HEK293 (cell line): Measurements from ENCODE around the gene GJD4.

Source experiments
- CTCF ChIA-PET: fragments of 350-600 bp; formaldehyde crosslinking; extraction: SDS; loops from one replicate; lab custom pipeline; 2021; ENCODE audit warnings: antibody characterized with exemption; lab: Yijun Ruan, JAX
- POLR2A ChIA-PET: fragments of 300-600 bp; formaldehyde crosslinking; extraction: SDS; loops from one replicate; lab custom pipeline; 2020; ENCODE audit warnings: antibody characterized with exemption, inconsistent platforms; lab: Yijun Ruan, JAX
- H3K27ac ChIP-seq: fragments of 200-500 bp; sonication (Bioruptor generic); 2 replicates; pipeline ENCODE4 v1.5.1; 2014; ENCODE audit warnings: low read depth, low read length, control low read depth, inconsistent platforms; ENCODE audit errors: extremely low read depth
- H3K36me3 ChIP-seq, 2 experiments: fragments of 200-500 bp in 1 of 2; sonication (Bioruptor generic) in 1 of 2; 1 replicate in 1 of 2; 2 replicates in 1 of 2; pipeline ENCODE4 v1.5.1; 2014 to 2017; ENCODE audit warnings: inconsistent platforms in 2 of 2, low read length in 2 of 2; ENCODE audit not compliant: control insufficient read depth in 2 of 2, insufficient read depth in 1 of 2
- H3K4me1 ChIP-seq: fragments of 200-500 bp; sonication (Bioruptor generic); 2 replicates; pipeline ENCODE4 v1.5.1; 2014; ENCODE audit warnings: mild to moderate bottlenecking, low read length, inconsistent platforms; ENCODE audit not compliant: control insufficient read depth, insufficient read depth
- H3K4me3 ChIP-seq: 2 replicates; pipeline ENCODE4 v1.5.1; 2011; ENCODE audit warnings: low read depth, mild to moderate bottlenecking, control low read depth, low read length, moderate library complexity
- H3K9me3 ChIP-seq: fragments of 200-500 bp; sonication (Bioruptor generic); 2 replicates; pipeline ENCODE4 v1.5.1; 2014; ENCODE audit warnings: low read depth, low read length, inconsistent platforms; ENCODE audit not compliant: control insufficient read depth, insufficient read depth
- ELK4 ChIP-seq: IDR thresholded peaks from 2 replicates; pipeline ENCODE4 v1.6.1; 2011; ENCODE audit warnings: mild to moderate bottlenecking, low read depth, low read length, borderline replicate concordance
- GLI2 ChIP-seq: fragments of 450-650 bp; formaldehyde crosslinking; IDR thresholded peaks from 2 replicates; pipeline ENCODE4; 2017; ENCODE audit warnings: missing biosample characterization, missing genetic modification characterization, low read depth, borderline replicate concordance
- PRDM6 ChIP-seq: fragments of 450-650 bp; formaldehyde crosslinking; IDR thresholded peaks from 2 replicates; pipeline ENCODE4 v1.5.1; 2017; ENCODE audit warnings: missing biosample characterization, missing genetic modification characterization
- SCRT2 ChIP-seq: fragments of 450-650 bp; formaldehyde crosslinking; IDR thresholded peaks from 2 replicates; pipeline ENCODE4 v1.5.1; 2016; ENCODE audit warnings: missing biosample characterization, missing genetic modification characterization
- TRIM28 ChIP-seq: IDR thresholded peaks from 2 replicates; pipeline ENCODE4 v1.6.1; 2011; ENCODE audit warnings: low read length, control low read depth, borderline replicate concordance
- WT1 ChIP-seq: fragments of 450-650 bp; formaldehyde crosslinking; IDR thresholded peaks from 2 replicates; pipeline ENCODE4 v1.5.1; 2016; ENCODE audit warnings: missing biosample characterization, missing genetic modification characterization
- ZBTB10 ChIP-seq: fragments of 450-650 bp; formaldehyde crosslinking; IDR thresholded peaks from 2 replicates; pipeline ENCODE4 v1.5.1; 2016; ENCODE audit warnings: missing biosample characterization, missing genetic modification characterization
- ZBTB11 ChIP-seq: fragments of 450-650 bp; formaldehyde crosslinking; conservative IDR thresholded peaks from 2 replicates; pipeline ENCODE4 v1.5.1; 2016; ENCODE audit warnings: low read depth, missing biosample characterization, missing genetic modification characterization
- ZBTB20 ChIP-seq: fragments of 450-650 bp; formaldehyde crosslinking; IDR thresholded peaks from 2 replicates; pipeline ENCODE4 v1.5.1; 2016; ENCODE audit warnings: missing biosample characterization, missing genetic modification characterization
- ZEB2 ChIP-seq: fragments of 450-650 bp; formaldehyde crosslinking; IDR thresholded peaks from 2 replicates; pipeline ENCODE4 v1.5.1; 2016; ENCODE audit warnings: missing biosample characterization, missing genetic modification characterization
- ZNF157 ChIP-seq: fragments of 450-650 bp; formaldehyde crosslinking; IDR thresholded peaks from 2 replicates; pipeline ENCODE4 v1.5.1; 2016; ENCODE audit warnings: missing biosample characterization, missing genetic modification characterization
- ZNF248 ChIP-seq: fragments of 450-650 bp; formaldehyde crosslinking; IDR thresholded peaks from 2 replicates; pipeline ENCODE4 v1.5.1; 2017; ENCODE audit warnings: missing biosample characterization, missing genetic modification characterization
- ZNF501 ChIP-seq: fragments of 450-650 bp; formaldehyde crosslinking; IDR thresholded peaks from 2 replicates; pipeline ENCODE4 v1.5.1; 2016; ENCODE audit warnings: missing biosample characterization, missing genetic modification characterization
- ZNF513 ChIP-seq: fragments of 450-650 bp; IDR thresholded peaks from 2 replicates; pipeline ENCODE4 v1.5.1; 2018; ENCODE audit warnings: missing biosample characterization, missing genetic modification characterization
- ZNF660 ChIP-seq: fragments of 450-650 bp; IDR thresholded peaks from 2 replicates; pipeline ENCODE4 v1.5.1; 2018; ENCODE audit warnings: missing biosample characterization, mild to moderate bottlenecking, missing genetic modification characterization
- ZNF747 ChIP-seq: fragments of 450-650 bp; formaldehyde crosslinking; IDR thresholded peaks from 2 replicates; pipeline ENCODE4 v1.5.1; 2016; ENCODE audit warnings: missing biosample characterization, missing genetic modification characterization
- ZSCAN18 ChIP-seq: fragments of 450-650 bp; formaldehyde crosslinking; IDR thresholded peaks from 2 replicates; pipeline ENCODE4 v1.5.1; 2016; ENCODE audit warnings: missing biosample characterization, missing genetic modification characterization

The GJD4 gene

GRCh38 chr10:35640951-35641675 is 36.0 kb downstream of the GJD4 start (continued):
- TF ChIP-seq ZBTB11 (tag by site-specific recombination) (no peak), GLI2 (tag by site-specific recombination) (no peak)

- H3K9me3 ChIP-seq: no peaks in the 10 kb centered on the region
- no peak for TF ChIP-seq ZNF248 (tag by site-specific recombination)
- no peak for TF ChIP-seq ZNF157
- no peak for TF ChIP-seq SCRT2
- TF ChIP-seq ELK4: no peak
- TF ChIP-seq ZNF660 (tag by site-specific recombination): 0 out of 2 replicates have a peak, but pooled peaks have one; percentile 9
- peaks cover 0 to 6% of the 10 kb centered on the region in 2 experiments; a peak in 1 of 3 replicates for H3K36me3 ChIP-seq
- CTCF ChIA-PET: no interaction called here
- H3K4me1 ChIP-seq: peaks cover 6% of the 10 kb centered on the region
- H3K4me3 ChIP-seq: peak overlapping the region; percentile 60
- POLR2A ChIA-PET: no interaction called here
- peak overlapping the region; percentile 90 for H3K27ac ChIP-seq
These were observed 36.5 kb downstream of the GJD4 start for GRCh38 chr10:35641676-35642034.

GRCh38 chr10:35642035-35642792 is 37.1 kb downstream of the GJD4 start, which contains the start of gene FZD8:
FZD8 (minus strand) TSS chr10:35642296; CDS start chr10:35641429, 867 bp downstream.
- peak within 1 kb of the TSS; percentile 90 for H3K27ac ChIP-seq
- CTCF ChIA-PET: no interaction called here
- H3K4me1 ChIP-seq: peaks cover 6% of the 10 kb centered on the region
- POLR2A ChIA-PET: no interaction called here
- peak within 1 kb of the TSS; percentile 60 for H3K4me3 ChIP-seq
- peaks cover 0 to 6% of the 10 kb centered on the region in 2 experiments; a peak in 1 of 3 replicates for H3K36me3 ChIP-seq
- H3K9me3 ChIP-seq: no peaks in the 10 kb centered on the region
- TF ChIP-seq ZNF513 (tag by site-specific recombination) (no peak), ZBTB20 (tag by site-specific recombination) (peak; percentile 95), PRDM6 (no peak), ZEB2 (peak; percentile 73), ZSCAN18 (tag by site-specific recombination) (no peak), ZBTB10 (tag by site-specific recombination) (peak; percentile 36; the same call in 1 of the 2 replicates), ZNF747 (no peak), TRIM28 (0 out of 2 replicates have a peak, but pooled peaks have one; percentile 22), WT1 (no peak), ZNF501 (tag by site-specific recombination) (peak; percentile 78)
